HFFc6 (cell line): ENCODE data around the gene TRNP1. TPM values are rescaled to one million over a fixed set of nuclear protein-coding genes. Genes with fewer than 3 reads are reported as not detected.

Experiments
- DNase-seq: peaks from one replicate; pipeline ENCODE4 v3.0.0-alpha.2; 2018
- H3K27ac Mint-ChIP-seq: 2 replicates; pipeline ENCODE4 v1.8.0; 2020; ENCODE audit warnings: mild to moderate bottlenecking, mixed read lengths
- H3K27me3 Mint-ChIP-seq: 2 replicates; pipeline ENCODE4 v1.8.0; 2021; ENCODE audit warnings: mild to moderate bottlenecking, moderate library complexity, mixed read lengths; ENCODE audit not compliant: insufficient read depth
- H3K36me3 Mint-ChIP-seq: 2 replicates; pipeline ENCODE4 v1.8.0; 2021; ENCODE audit warnings: low read depth, mixed read lengths
- H3K4me1 Mint-ChIP-seq: 2 replicates; pipeline ENCODE4 v1.8.0; 2020; ENCODE audit warnings: low read depth, mixed read lengths
- H3K4me3 Mint-ChIP-seq: 2 replicates; pipeline ENCODE4 v1.8.0; 2020; ENCODE audit warnings: mild to moderate bottlenecking, moderate library complexity, mixed read lengths
- H3K9me3 Mint-ChIP-seq: 2 replicates; pipeline ENCODE4 v1.8.0; 2020; ENCODE audit warnings: mild to moderate bottlenecking, mixed read lengths
- total RNA-seq, 6 experiments: library from RNA; stranded (reverse); fragmentation: NEBNext Ultra II Directional; extraction: Animal tissue kit (Norgen Biotek cat#: 25700); gene quantifications; 2 replicates in 1 of 6; 3 replicates in 5 of 6; pipeline ENCODE4 v1.2.3, GENCODE V29; 2021
- TF ChIP-seq, protein P1 (sequence below): fragments of 200-600 bp; sonication (generic); IDR thresholded peaks from 2 replicates; pipeline ENCODE4 v1.5.0; 2021; ENCODE audit warnings: antibody characterized with exemption, mild to moderate bottlenecking

TRNP1 gene
- total RNA-seq, 6 experiments from 2014 or later, result 203 to 241 (median 217) TPM

DNA sequence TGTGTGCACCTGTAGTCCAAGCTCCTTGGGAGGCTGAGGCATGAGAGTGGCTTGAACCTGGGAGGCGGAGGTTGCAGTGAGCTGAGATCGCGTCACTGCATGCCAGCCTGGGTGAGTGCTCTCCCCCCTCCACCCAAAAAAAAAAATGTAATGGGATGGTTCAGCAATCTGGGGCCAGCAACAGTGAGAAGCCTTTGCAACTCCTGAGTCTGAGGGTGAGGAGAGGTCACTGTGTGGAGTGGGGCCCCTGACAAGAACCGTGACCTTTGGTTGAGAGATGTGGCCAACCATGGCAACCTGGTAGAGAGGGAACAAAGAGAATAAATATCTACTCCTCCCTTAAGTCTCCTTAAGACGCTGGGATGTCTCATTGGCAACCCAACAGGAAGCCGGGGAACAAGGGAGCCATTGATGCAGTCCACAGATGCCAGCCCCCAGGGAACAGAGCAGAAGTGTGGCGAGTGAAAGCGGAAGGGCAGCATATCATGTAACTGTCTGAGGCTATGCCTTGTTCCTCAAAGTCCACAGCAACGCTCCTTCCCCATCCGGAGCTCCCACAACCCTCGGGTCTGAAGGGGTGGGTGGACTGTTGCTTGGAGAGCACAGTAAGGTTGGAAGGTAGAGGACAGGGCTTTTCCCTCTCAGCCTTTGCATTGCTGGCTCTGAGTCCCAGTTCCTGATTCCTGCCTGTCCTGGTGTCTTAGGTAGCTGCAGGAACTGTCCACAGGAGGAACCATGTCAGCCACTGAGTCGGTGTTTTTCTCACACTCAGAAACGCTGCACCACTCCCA is 8.3 kb downstream of the TRNP1 start:
- Mint-ChIP-seq H3K27me3 (peaks cover 26% of the 10 kb centered on the region), H3K36me3 (peaks cover 21% of the 10 kb centered on the region), H3K4me1 (peaks cover 74% of the 10 kb centered on the region), H3K27ac (peak overlapping the region; percentile 97), H3K4me3 (peak overlapping the region; percentile 28; the same call in 1 of the 2 replicates), H3K9me3 (no peaks in the 10 kb centered on the region)
- TF ChIP-seq, protein P1, sequence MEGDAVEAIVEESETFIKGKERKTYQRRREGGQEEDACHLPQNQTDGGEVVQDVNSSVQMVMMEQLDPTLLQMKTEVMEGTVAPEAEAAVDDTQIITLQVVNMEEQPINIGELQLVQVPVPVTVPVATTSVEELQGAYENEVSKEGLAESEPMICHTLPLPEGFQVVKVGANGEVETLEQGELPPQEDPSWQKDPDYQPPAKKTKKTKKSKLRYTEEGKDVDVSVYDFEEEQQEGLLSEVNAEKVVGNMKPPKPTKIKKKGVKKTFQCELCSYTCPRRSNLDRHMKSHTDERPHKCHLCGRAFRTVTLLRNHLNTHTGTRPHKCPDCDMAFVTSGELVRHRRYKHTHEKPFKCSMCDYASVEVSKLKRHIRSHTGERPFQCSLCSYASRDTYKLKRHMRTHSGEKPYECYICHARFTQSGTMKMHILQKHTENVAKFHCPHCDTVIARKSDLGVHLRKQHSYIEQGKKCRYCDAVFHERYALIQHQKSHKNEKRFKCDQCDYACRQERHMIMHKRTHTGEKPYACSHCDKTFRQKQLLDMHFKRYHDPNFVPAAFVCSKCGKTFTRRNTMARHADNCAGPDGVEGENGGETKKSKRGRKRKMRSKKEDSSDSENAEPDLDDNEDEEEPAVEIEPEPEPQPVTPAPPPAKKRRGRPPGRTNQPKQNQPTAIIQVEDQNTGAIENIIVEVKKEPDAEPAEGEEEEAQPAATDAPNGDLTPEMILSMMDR, result no peak
- peak; percentile 43 for DNase-seq

DNA sequence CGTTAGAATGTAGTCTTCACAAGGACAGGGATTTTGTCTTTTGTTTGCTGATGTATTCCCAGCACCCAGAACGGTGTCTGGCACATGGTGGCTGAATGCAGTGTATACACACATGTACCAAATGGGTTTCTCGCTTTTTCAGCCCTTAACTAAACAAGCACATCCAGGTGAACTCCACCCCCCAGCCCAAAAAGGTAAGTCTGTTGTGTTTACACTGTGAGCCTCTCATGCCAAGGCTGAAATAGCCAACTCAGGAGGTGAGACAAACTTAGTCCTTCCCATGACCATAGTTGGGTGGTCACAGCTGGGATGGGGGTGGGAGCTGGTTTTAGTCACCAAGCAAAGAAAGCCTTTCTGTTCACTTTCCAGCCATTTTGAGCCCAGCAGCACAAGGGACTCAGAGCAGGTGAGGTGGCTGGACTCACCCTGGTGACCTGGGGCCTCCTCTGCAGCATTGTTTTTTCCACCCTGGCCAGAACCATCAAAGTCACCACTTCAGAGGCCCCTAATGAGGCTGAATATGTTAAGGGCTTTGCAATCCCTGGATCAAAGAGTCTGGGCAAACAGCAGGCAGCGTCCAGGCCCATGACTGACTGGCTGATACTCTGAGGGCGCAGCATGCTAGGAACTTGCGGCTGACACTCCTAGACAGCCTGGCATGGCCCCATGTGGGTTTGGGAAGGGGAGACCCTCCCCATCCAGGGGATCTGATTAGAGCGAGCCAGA is 10.4 kb downstream of the TRNP1 start:
- H3K4me1 Mint-ChIP-seq, result peaks cover 60% of the 10 kb centered on the region
- peak overlapping the region; percentile 60 for H3K27ac Mint-ChIP-seq
- no peak for DNase-seq
- H3K27me3 Mint-ChIP-seq, result peaks cover 31% of the 10 kb centered on the region
- TF ChIP-seq, protein P1, result no peak
- peaks cover 9% of the 10 kb centered on the region; the same call in 1 of the 2 replicates for H3K36me3 Mint-ChIP-seq
- H3K9me3 Mint-ChIP-seq, result no peaks in the 10 kb centered on the region
- no peak overlapping the region for H3K4me3 Mint-ChIP-seq

DNA sequence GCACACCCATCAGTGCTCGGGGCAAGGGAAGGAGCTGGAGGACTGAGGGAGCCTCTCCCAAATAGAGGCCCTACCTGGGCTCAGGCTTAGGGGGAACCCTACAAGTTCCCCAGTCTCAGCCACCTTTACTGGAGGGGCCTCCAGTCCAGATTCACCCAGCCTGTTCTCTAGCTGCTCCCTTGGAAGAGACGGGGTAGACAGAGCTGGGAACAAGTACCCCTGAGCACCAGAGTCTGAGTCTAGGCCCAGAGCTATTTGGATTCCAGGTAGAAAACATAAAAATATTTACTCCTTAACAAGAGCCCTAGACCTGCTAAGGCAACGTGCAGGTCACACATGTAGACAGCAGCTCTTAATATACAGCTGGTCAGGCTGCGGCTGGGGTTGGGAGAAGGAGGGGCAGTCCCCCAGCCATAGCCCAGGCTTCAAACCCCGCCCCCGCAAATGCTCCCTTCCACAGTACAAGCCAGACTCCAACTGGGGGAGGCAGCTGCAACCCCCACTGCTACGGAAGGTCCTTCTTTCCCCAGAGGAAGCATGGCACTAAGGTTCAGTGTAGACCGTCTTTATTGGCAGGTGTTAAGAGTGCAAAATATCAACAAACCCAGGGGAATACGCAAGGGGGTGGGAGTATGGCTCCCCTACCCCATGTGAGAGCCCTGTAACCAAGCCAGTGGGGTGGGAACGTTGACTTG is 11.1 kb downstream of the TRNP1 start:
- Mint-ChIP-seq H3K4me1 (peaks cover 59% of the 10 kb centered on the region), H3K27ac (peak overlapping the region; percentile 60), H3K4me3 (no peak overlapping the region), H3K27me3 (peaks cover 31% of the 10 kb centered on the region), H3K9me3 (no peaks in the 10 kb centered on the region), H3K36me3 (peaks cover 9% of the 10 kb centered on the region; the same call in 1 of the 2 replicates)
- peak; percentile 42 for DNase-seq
- TF ChIP-seq, protein P1, result no peak

DNA sequence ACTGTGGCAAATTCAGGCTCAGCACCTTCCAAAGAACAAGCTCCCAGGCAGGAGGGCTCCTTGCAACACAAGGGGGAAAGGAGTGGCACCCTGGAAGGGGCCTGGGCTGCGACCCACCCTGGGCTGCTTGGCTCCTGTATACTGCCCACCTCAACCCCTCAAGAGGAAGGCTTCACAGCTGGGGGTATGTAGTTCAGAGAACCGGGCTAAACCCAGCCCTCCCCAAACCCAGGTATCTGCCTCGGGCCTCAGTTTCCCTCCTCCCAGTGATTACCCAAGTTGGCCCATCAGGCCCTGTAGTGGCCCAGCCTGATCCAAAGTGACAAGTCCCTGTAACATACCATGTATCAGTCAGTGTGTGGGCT is 11.7 kb downstream of the TRNP1 start:
- Mint-ChIP-seq H3K27me3 (peaks cover 35% of the 10 kb centered on the region), H3K4me3 (no peak overlapping the region), H3K27ac (no peak overlapping the region), H3K9me3 (no peaks in the 10 kb centered on the region), H3K4me1 (peaks cover 59% of the 10 kb centered on the region), H3K36me3 (peaks cover 8% of the 10 kb centered on the region; the same call in 1 of the 2 replicates)
- no peak for DNase-seq
- TF ChIP-seq, protein P1, result no peak

DNA sequence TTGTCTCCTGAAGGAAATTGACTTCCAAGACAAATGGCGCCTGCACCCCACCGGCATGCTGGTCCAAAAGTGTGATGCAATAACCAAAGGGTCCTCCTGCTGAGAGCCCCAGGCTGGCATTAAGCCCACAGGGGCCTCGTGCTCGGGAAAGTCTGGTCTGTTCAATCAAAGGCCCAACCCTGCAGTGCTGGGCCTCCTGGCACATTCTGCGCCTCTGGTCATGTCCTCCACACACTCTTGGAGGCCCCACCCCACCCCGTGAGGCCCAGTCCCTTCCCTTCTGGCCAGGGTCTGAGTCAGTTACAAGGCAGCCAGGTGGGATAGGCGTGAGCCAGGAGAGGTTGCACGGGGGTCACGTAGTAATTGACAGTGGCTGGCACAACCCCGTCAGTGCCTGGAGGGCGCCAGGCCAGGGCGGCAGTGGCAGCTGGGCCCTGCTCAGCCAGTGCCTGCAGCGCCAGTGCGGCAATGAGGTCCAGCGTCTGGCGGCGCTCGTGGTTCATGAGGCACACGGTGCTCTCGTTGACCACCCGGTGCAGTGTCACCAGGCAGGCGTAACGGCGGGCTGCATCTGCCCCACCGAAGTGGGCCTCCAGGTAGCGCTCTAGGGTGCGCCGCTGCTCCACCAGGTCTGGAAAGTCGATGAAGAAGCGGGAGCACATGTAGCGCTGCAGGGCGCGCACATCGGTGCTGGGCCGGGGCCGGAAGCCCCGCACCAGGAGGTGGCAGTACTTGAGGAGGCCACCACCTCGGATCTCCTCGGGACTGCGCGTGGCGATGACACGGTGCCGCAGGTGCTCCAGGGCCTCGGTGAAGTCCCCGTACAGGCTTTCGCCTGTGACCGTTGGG is 12.4 kb downstream of the TRNP1 start:
- TF ChIP-seq, protein P1, result peak; percentile 36
- H3K4me3 Mint-ChIP-seq, result no peak overlapping the region
- H3K4me1 Mint-ChIP-seq, result peaks cover 59% of the 10 kb centered on the region
- DNase-seq, result peak; percentile 31
- peak overlapping the region; percentile 38 for H3K27ac Mint-ChIP-seq
- H3K36me3 Mint-ChIP-seq, result peaks cover 1% of the 10 kb centered on the region; the same call in 1 of the 2 replicates
- peaks cover 33% of the 10 kb centered on the region for H3K27me3 Mint-ChIP-seq
- H3K9me3 Mint-ChIP-seq, result no peaks in the 10 kb centered on the region
